NOMO-1 treated with DMSO at 0.1 percent for 48 hours (cell line): Measurements from ENCODE around the gene ITPR3.

Experiments
- DNase-seq: peaks from one replicate; lab custom pipeline; 2025; ENCODE audit not compliant: unreplicated experiment; lab: John Stamatoyannopoulos, UW

The ITPR3 gene

DNA sequence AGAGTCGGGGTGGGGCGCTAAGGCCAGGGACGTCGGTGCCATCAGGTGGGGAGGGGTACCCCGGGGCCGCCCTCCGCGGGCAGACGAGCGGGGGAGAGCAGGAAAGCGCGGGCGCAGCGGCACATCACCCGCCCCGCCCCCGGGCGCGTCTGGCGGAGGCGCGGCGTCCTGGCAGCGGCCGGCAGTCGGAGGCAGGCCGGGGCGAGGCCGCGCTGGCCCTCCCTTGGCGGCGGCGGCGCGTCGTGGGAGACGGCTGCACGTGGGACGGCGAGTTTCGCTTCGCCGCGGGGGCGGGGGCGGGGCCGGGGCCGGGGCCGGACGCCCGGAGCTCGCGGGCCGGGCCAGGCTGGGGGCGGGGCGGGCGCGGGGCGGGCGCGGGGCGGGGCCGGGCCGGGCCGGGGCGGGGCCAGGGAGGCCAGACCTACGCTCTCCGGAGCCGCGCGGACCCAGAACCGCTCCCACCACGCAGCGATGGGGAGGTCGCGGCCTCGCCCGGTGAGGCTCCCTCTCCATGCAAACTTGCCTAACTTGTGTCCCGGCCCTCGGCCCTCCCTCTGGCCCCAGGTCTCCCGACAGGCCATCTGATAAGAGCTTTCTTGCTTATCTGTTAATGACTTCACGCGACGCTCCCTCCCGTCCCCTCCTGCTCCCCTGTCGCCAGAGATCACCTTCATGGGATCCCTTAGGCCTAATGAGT is 12.5 kb downstream of the ITPR3 start:
- peak; percentile 16 for DNase-seq

DNA sequence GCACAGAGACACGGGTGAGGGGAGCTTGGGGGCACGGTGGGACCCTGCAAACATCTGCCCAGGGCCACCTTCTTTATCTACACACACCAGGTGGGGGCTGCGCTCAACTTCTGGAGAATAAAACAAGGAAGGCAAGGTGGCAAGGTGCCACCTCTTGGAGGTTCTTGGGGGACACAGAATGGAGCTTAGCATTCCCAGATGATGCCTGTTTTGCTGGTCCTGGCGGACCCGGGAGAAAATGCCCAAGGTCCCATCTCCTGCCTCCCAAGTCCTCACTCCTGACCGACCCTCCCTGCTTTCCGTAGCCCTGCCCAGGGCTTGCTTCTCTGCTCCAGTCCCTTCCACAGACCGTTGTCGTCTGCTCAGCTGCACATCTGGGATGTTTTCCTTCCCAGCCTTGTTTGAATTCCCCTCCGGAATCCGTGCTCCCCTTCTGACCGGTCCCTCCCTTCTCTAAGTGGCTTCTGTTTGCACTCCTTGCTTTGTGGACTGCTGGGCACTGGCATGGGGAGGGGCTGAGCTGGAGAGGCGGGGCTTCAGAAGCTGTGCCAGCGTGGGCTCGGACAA is 13.1 kb downstream of the ITPR3 start:
- no peak for DNase-seq

DNA sequence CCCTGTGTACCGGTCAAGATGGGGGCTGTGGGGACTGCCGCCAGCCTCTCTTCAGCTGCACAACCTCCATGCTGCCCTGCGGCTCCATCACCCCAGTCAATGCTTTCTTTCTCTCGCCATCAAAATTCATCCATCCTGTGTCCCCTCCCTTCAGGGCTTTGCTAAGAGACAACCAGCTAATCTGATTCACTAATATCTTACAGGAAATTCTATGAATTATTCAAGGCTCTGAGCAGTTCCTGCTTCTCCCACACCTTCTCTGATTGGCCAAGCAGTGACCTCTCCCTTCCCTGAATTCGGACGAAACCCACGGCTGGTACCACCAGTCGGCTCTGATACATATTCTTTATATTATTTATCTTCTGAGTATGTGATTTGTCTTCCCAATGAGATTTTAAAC is 13.8 kb downstream of the ITPR3 start:
- no peak for DNase-seq

DNA sequence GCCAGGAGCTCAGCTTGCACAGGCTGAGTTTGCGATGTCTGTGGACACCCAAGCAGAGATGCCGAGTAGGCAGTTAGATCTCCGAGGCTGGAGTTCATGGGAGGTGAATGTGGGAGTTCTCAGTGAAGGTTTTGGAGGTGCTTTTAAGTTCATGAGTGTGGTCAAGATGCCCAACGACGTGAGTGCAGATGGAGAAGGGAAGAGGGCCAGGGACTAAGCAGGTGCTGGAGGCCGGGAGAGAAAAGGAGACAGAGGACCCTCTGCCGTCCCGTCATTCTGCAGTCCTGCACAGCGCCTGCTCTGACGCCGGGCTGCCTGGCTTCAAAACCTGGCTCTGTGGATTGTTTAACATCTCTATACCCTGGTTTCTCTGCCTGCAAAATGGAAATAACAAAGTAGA is 15.5 kb downstream of the ITPR3 start:
- DNase-seq: no peak

DNA sequence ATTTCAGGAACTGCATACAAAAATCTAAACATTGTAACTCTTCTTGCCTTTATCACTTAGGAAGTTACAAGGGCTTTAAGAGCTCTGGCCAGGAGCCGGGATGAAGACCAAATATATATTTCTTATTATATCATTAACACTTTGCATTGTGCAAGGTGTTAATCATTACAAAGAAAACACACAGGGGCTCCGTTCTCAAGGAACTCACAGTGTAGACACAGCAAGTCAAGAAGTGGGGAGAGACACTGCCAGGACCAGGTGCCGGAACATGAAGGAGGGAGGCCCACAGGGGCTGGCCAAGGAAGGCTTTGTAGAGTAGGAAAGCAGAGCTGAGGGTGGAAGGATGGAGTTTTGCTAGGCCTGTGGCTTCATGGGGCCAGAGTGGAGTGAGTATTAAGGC is 17.4 kb downstream of the ITPR3 start:
- no peak for DNase-seq

DNA sequence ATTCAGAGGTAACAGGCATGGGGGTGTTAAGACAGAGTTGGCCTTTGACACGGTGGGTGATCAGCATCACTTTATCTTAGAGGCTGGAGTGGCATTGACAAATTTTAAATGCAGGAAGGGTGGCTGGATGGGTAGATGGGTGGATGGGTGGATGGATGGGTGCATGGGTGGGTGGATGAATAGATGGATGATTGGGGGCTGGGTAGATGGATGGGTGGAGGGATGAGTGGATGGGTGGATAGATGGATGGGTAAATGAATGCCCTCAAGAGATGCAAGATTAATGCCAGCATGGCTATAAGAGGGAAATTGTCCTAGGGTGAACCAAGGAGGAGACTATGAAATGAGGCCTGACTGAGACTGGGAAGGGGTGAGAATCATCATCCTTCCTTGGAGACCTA is 18.4 kb downstream of the ITPR3 start:
- DNase-seq: no peak

DNA sequence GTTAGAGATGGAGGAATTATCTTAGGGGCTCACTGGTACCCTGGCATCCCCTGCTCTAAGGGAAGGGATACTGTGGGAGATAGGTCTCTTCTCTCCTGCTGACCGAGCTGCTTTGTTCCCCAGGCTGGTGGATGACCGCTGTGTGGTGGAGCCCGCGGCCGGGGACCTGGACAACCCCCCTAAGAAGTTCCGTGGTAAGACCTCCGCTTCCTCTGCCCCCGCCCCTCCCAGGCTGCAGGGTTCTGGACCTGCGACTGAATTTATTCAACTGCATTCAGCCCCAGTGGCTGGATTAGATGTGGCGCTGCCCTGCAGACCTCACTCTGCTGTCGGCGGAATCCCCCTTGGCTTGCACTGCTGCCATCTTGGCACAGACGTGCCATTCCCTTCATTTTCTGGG is 19.2 kb downstream of the ITPR3 start:
- DNase-seq: no peak

DNA sequence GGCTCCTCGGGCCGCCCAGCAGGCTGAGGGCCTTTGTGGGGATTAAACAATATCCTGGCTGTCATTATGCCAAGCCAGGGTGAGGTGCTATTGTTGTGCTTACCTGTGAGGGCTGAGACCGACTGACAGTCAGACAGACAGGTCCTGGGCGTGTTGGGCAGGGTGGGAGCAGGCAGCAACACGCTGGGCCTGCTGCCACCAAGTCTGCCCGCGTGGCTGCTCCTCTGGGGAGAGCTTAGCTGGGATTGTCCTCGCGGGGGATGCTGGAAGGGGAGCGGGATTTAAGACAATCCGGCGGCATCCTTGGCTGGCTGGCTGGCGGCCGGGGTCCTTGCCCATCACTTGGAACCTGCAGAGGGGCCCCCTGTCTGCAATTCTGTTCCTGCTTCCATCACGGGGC is 20.0 kb downstream of the ITPR3 start:
- no peak for DNase-seq

DNA sequence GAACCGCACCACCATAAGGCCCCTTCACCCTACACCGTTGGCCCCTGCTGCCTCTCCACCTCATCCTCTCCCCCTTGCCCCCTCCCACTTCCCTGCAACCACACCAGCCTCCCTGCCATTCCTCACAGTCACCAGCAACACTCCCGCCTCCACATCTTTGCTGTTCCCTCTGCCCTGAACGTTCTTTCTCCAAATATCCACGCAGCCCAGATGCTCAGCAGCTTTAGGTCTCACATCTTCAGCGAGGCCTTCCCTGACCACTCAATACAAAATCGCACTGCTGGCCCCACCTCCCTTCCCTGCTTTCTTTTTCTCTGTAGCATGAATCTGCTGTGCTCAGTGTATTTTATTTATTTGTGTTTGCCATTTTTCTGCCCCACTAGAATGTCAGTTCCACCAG is 20.5 kb downstream of the ITPR3 start:
- DNase-seq: no peak

DNA sequence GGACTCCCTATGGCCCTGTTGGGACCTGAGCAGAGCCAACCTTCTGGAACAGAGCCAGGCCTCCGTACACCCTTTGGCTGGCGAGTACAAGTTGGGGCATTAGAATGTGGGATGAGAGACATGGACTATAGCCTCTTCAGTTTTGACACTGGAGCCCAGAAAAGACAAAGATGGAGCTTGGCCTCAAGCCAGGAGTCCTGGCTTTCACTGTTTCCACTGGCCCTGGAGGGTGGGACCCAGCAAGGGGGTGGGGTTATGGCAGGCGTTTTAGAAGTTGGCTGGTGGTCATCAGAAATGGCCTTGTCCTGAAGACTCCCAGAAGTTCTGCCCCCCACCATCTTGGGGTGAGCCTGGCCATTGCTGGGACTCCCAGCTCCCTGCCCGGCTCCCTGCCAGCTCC is 21.8 kb downstream of the ITPR3 start:
- no peak for DNase-seq

DNA sequence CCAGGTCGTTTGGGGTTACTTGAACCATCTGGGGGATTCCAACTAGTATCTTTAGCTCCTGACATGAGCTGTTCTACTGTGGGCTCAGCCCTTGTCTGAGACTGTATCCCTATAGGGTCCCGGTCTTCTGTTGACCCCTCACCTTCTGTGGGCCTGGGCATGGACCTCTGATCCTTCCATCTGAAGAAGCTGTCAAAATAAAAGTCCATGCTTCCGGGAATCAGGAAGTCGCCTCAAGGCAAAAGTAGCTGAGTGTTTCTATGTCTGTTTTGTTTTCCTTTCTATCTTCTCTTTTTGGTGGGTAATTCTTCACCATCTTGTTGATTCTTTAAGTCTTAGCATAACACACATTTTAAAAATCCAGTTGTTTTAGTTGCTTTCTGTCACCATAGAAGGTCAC is 30.3 kb downstream of the ITPR3 start:
- no peak for DNase-seq

DNA sequence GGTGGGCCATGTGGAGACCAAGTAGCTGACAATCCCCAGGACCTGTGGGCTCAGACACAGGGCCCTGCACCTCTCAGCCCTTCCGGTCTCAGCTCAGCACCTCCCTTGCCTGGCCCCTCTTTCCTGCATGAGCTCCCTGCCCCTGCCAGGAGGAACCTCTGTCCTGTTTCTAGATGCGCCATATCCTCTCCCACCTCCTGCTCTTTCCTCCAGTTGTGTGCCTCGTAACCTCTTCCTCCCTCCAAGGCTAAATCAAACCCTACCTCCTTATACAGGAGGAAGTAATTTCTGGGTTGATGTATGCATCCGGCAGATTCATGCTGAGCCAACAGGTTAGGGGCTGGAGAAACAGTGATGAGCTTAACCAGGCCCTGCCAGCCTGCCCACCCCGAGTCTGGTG is 30.9 kb downstream of the ITPR3 start:
- DNase-seq: no peak

DNA sequence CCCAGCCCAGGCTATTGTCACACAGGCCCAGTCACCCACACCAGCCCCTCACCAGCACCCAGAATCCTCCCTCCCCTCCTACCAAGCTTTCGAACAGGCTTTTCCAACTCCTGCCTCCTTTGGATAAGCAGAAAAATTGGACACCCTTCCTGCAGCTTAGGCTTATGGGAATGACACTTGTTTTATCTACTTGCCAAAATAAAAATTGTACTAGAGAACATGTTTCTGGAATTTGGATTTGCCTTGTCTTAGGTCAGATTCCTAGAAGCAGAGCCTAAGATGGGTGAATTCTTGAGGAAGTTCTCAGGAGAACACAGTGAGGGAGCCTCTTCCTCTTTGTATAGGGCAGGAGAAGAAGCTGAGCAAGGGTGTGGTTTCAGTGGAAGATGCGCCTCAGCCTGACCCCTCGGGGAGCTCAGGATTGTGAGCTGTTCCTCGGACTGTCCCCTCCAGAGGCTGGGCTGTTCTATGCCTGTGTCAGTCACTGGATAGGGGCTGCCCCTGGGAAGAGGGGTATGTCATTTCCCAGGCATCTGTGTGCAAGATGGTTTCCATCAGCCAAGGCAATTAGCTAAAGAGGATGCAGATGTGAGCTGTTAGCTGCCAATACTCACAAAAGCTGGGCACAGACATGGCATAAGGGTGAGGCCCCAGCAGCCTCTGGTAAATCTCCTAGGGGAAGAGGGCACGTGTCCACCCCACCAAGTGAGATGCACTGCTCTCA is 33.9 kb downstream of the ITPR3 start:
- DNase-seq: peak; percentile 6

DNA sequence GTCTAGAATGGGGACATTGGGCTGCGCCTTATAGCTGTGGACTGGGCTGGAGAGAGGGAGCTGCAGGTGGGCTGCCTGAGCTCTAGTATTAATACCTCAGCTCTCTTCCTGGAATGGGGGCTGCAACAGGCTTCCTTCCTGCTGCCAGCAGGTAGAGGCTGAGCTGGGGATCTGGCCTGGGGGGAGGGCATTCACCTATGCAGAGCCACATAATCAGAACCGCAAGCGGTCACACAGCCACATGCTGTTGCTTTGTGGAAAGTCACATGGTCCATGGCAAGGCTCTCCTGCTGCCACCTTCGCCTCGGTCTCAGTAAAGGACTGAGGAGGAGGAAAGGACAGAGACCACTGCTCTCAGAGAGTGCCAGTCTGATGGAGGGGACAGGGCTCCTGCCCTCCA is 35.7 kb downstream of the ITPR3 start:
- no peak for DNase-seq

DNA sequence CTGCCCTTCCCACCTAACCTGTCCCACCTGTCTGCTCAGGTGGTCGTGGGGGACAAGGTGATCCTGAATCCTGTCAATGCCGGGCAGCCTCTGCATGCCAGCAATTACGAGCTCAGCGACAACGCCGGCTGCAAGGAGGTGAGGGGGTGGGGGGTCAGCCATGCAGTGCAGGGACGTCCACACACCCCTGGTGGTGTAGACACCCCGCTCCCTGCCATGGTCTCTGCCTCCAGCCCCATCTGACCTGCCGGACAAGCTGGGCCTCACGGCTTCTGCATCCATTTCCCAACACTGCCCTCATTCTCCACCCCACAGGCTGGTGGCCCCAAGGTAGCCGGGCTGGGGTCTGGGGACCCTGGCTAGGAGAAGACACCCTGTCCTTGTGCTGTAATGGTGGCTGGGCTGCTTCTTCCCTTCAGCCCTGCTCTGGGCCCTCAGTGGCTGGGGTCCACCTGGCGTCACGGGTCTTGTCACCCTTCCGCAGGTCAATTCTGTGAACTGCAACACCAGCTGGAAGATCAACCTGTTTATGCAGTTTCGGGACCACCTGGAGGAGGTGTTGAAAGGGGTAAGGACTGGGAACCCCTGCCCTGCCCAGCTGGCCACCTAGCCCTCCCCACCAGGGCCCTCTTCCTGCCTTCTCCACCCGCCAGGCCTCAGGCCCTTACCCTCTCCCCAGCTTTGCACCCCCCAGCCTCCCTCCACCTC is 38.0 kb downstream of the ITPR3 start:
- no peak for DNase-seq

DNA sequence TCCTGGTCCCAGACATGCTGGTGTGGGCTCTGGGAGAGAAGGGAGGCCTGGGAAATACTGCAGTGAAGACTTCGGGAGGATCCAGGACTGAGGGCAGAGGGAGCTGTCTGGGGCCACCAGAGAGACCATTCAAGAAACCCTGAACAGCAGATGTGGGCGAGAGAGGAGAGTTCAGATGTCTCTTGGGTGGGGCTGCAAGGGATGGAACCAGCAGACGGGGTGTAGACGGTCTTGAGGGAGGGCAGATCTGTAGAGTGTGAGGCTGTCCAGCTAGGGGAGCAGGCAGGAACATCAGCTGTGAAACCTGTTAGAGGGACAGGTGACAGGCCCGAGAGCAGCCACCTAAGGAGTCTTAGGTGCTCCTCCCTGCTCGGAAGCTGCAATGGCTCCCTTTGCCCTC is 38.9 kb downstream of the ITPR3 start:
- DNase-seq: no peak

DNA sequence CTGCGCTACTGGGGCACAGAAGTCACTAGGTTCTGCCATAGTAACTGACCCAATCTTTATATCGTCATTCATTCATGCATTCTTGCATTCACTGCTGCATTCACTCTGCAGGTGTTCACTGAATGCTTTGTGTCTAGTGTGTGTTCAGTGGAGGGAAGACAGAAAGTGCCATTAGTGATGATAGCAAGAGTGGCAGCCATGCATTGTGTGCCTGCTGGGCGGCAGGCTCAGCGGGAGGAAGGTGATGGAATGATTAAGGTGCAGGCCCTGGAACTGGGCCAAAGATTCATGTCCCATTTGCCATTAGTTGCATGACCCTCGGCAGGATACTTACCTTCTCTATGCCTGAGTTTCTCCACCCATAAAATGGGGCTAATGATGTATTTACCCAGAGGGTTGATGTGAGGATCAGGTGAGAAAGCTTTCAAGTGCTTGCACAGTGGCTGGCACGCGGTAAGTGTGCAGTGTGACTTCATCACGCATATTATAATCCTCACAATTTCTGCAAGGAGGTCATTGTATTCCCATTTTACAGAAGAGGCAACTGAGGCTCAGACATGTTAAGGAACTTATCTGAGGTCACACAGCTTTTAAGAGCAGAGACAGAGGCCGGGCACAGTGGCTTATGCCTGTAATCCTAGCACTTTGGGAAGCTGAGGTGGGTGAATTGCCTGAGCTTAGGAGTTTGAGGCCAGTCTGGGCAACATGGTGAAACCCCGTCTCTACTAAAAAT is 40.1 kb downstream of the ITPR3 start:
- DNase-seq: no peak

DNA sequence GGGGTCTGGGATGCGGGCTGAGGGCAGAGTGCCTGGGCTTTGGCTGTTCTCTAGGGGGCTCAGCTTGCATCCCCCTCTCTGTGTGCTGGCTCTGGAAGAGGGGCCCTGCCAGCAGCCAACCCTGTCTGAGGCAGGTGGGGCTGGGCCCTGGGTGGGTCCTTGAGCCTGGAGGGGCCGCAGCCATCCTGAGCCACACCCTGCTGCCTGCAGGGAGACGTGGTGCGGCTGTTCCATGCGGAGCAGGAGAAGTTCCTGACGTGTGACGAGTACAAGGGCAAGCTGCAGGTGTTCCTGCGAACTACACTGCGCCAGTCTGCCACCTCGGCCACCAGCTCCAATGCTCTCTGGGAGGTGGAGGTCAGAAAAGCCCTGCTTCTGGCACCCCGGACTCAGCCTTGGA is 41.2 kb downstream of the ITPR3 start:
- DNase-seq: no peak

DNA sequence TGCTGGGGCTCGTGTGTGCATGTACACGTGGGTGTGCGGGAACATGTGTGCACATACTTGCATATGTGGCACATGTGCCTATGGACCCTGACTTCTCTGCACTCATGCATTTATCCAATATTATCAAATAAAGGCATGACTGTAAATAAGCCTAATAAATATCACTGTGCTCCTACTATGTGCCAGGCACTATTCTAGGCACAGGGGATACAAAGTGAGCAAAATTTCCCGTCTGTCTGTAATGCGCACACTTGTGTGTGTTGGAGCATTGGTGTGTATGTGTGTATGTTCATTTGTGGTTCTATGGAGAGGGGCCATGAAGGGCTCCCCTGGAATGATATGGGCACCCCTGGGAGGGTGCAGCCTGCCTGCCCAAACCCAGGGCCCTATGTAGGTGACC is 41.9 kb downstream of the ITPR3 start:
- no peak for DNase-seq

DNA sequence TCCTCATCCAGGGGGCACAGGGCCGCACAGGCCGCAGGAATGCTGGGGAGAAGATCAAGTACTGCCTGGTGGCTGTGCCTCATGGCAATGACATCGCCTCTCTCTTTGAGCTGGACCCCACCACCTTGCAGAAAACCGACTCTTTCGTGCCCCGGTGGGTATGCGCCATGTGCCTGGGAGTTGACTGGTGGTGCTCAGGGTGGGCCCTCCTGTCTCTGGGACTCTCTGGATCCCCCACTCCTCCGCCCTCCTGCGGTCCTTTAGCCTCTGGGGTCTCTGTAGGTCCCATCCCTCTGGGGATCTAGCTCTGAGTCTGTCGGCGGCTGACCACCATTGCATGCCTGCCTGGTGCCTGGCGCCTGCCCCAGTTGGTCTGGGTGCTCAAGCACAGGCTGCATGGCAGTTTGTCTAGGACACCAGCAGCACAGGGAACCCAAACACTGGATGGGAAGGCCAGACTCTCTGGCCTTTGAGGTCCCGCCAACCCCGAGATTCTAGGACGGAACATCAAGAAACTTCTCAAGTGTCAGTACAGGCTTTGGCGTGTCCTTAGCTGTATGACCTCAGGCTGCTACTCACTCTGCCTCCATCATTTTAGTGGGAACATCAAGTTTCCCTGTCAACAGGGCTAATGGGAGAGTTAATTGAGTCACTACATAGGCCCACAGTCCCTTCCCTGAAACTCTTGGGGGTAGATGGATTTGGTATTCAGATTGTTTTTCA is 42.8 kb downstream of the ITPR3 start:
- DNase-seq: no peak
